Measurements from ENCODE around the gene OPRM1.

GRCh38 chr6:154002894-154003293, 36.1 kb upstream of the OPRM1 start:
- TF ChIP-seq CTCF (optimal IDR thresholded peaks at IDR 0.05 in 1 of 3, IDR thresholded peaks at IDR 0.05 in 1 of 3, conservative IDR thresholded peaks at IDR 0.05 in 1 of 3; ENCODE audit: extremely low read depth in 1 of 3, insufficient read depth in 2 of 3, low read length in 3 of 3) (no peak), EZH2 (IDR thresholded peaks at IDR 0.05; ENCODE audit: low read length) (no peak)
